Stimulated activated naive CD8-positive, alpha-beta T cell treated with anti-CD3 and anti-CD28 coated beads, Interleukin-15, Interleukin-2, amounts not matched to agents 100 U/mL and 50 U/mL, for 24 hours (primary cell): ENCODE results near the gene TMEM74B.
"Not testable (repeated sequence)": the region's sequence is repeated elsewhere in the genome, so short reads cannot be mapped to it uniquely, and the experiment has no call there.

Experiments
- ATAC-seq: fragments of 150-1000 bp; cut with Tn5 transposase; one replicate; pipeline ENCODE4 v1.10.0; 2021
- DNase-seq: peaks from one replicate; pipeline ENCODE4 v3.0.0; 2021

Gene TMEM74B

DNA sequence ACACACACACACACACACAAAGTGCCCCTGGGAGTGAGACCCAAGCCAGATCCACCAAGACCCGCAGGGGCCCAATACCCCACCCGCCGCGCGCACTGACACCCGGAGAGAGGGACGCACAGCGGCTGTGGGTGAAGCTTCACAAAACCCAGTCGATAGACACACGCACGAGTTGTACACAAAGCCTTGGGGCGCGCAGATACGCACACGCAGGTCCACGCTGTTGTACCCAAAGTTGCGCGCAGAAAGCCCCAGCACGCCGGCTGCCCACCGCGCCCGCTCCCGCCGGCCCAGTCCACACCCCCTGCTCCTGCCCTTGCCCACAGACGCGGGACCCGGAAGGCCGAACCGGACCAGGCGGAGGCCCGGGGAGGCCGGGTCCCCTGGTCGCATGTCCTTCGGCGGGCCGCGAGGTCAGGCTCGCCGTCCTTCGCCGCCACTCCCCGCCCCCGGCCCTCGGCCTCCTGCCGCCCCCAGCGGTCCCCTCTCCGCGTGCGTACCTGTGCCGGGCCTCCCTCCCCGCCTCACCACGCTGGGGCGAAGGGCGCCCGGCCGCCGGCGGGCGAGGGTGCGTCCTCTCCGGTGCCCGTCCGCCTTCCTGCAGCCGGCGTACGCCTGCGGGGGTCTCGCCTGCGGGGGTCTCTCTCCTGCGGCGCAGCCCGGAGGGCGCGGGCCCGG is at the start of gene TMEM74B:
Gene TMEM74B (minus strand): TSS at position 344 of the 678 bp plus-strand sequence. CDS start 1,180 bp downstream, outside the sequence.
- no peak for ATAC-seq
- no peak for DNase-seq

DNA sequence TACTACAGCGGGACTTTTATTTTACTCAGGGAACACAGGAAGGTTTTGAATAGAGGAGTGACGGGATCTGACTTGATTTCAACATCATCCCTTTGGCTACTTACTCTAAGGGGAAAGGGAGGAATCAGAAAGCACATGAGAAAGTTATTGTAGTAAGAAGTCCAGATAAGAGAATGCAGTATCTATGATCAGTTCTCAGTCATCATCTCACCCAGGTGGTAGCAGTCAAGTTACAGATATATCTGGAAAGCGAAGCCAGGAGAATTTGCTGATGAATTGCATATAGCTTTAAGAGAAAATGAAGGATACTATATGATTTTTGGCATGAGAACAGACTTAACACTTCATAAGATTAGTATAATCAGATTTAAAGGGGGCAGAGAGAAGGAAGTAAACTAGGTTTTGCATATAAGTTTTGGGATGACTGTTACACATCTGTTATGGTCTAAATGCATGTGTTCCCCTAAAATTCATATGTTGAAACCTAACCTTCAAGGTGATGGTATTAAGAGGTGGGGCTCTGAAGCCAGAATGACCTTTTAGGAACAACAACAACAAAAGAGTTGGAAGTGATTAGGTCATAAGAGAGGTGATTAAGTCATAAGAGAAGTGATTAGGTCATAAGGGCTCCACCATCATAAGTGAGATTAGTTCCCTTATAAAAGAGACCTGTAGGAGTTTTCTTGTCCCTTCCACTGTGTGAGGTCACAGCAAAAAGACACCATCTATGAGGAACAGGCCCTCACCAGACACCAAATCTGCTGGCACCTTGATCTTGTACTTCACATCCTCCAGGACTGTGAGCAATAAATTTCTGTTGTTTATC is 47.7 kb upstream of the TMEM74B start:
- no peak for DNase-seq
- ATAC-seq: no peak

DNA sequence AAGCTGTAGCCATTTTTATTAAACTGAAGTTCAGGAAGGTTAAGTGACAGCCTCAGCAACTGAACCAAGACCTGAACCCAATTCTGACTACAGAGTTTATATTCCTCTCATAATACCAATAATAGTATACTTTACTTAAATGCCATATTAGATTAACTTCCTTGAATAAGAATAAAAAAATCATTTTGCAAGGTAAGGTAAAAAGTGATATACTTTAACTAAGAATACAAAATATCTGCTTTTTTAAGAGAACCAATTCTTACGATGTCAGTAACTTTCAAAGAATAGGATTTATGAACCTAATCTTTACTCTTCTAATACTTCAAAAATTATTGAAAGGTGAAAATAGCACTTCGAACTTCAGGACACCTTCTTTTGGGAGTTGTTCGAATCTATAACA is 44.8 kb upstream of the TMEM74B start:
- no peak for DNase-seq
- ATAC-seq: no peak

DNA sequence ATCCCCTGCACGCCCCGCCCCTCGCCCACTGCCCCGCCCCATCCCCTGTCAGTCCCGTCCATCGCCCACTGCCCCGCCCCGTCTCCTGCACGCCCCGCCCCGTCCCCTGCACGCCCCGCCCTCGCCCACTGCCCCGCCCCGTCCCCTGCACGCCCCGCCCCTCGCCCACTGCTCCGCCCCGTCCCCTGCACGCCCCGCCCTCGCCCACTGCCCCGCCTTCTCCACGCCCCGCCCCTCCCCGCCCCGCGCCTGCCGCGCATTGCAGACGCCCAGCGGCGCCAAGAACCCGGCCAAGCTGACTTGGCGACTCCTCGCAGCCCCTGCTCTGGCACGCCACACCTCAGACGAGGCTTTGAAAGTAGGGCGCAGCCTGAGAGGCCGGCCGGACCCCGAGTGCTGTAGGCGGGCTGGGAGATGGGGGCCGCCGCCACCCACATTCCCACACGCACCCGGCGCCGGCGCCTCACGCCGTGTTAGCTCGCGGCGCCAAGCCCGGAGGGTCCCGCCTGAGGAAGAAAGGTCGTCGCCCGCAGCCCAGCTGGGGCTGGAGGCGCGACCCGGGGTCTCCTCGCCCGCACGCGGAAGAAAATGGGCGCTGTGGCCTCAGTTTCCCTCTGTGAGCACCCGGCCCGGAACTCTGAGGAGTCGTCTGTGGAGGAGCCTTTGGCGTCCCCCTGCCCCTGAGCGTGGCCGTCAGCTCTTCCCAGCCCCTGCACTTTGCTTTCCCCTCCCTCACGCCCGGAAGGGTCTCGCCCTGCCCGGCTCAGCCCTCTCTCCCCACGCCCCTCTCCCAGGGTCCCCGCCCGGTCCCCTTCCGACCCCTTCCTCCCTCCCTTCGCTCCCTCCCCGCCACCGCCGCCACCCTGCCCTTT is 41.2 kb upstream of the TMEM74B start, which contains the start of gene RAD21L1:
Gene RAD21L1 (plus strand): TSS at position 262 of the 872 bp plus-strand sequence. CDS start 2,410 bp downstream, outside the sequence.
- ATAC-seq (peak; percentile 84), DNase-seq (peak; percentile 84)

DNA sequence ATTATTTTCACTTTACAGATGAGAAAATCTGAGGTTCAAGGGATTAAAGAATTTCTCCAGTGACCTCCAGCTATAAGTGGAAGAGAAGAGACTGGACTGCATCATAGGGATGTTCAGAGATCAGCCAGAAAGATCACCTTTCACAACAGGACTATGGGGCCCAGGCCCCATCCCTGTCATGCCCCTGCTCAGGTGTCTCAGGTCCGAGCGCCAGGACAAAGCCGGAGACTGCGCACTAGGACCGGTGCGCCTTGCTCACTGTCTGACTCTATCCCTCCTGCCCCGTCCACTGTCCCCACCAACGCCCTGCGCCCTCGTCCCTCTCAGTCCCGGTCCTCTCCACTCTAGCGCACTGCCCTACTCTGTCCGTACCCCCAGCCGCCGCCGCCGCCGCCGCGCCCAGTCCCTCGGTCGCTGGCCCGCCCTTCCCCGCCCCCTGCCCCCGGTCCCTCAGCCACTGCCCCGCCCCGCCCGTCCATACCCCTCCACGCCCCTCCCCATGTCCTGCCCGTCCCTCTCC is 40.5 kb upstream of the TMEM74B start:
- DNase-seq (no peak), ATAC-seq (peak; percentile 47)

DNA sequence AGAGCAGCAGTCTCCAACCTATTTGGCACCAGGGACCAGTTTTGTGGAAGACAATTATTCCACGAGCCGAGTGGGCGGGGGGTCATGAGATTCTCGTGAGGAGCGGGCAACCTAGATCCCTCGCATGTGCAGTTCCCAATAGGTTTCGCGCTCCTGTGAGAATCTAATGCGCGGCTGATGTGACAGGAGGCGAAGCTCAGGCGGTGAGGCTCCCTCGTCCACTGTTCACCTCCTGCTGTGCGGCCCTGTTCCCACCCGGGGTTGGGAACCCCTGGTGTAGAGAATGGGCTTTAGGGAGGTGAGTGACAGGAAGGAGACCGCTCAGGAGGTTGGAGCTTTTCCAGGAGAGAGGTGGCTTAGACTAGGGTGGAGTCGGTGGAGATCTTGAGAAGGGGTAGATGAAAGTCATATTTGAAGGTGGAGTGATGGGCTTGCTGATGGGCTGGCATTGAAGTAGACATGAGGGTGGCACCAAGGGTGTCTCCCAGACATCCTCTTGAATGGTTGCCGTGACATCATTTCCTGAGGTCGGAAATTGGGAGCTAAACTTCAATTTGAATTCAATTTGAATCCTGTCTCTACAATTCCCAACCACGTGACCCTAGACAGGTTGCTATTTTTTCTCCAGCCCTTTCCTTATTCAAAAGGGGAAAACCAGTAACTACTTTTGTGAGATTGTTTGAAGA is 39.6 kb upstream of the TMEM74B start:
- DNase-seq: no peak
- no peak for ATAC-seq

DNA sequence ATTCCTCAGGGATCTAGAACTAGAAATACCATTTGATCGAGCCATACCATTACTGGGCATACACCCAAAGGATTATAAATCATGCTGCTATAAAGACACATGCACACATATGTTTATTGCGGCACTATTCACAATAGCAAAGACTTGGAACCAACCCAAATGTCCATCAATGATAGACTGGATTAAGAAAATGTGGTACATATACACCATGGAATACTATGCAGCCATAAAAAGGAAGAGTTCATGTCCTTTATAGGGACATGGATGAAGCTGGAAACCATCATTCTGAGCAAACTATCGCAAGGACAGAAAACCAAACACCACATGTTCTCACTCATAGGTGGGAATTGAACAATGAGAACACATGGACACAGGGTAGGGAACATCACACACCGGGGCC is 38.0 kb upstream of the TMEM74B start:
- not testable (repeated sequence) for ATAC-seq, DNase-seq

DNA sequence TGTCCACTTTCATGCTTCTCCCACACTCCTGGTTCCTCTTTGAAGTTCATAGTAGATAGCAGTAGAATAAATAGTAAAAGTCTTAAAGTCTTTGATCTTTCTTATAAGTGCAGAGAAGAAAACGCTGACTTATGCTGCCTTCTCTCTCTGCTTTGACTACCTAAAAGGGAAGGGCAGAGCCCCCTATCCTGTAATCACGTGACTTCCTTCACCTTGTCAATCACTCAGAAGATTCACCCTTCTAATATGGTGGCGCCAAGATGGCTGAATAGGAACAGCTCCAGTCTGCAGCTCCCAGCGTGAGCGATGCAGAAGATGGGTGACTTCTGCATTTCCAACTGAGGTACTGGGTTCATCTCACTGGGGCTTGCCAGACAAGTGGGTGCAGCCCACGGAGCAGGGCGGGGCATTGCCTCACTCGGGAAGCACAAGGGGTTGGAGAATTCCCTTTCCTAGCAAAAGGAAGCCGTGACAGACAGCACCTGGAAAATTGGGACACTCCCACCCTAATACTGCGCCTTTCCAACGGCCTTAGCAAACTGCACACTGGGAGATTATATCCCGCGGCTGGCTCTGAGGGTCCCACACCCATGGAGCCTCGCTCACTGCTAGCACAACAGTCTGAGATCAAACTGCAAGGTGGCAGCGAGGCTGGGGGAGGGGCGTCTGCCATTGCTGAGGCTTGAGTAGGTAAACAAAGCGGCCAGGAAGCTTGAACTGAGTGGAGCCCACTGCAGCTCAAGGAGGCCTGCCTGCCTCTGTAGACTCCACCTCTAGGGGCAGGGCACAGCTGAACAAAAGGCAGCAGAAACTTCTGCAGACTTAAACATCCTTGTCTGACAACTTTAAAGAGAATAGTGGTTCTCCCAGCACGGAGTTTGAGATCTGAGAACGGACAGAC is 32.0 kb upstream of the TMEM74B start:
- ATAC-seq, DNase-seq: not testable (repeated sequence)

DNA sequence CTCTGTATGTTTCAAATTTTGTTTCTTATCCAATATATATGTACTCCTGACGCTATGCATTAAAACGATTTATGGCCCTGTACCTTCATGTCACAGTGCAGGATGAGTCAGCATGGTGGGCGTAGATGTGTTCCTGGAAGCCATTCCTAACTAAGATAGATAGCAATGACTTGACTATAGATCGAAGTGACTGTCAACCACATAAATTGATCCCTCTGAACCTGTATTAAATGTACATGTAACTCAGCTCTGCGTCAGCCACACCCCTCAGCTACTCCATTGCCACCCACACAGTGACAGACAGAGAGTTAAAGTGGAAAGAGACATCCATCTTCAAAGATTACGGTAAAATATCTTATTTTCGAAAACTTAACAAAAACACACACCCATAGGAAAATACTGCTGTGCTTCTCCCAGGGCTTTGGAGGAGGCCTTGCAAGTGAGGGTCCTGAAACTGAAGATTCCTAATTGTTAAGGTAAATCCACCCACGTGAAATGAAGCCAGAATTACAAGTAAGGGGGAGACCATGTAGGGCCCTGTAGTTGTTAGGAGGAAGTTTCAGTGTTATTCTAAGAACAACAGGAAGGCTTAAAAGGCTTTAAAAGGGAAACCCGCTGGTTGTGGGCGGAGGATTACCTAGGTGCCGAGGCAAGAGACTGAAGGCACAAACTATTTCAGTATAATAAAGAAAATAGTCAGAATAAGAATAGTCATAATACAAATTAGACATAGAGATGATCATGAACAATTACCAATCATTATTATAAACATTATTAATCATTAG is 30.8 kb upstream of the TMEM74B start:
- peak; percentile 81 for ATAC-seq
- peak; percentile 55 for DNase-seq

DNA sequence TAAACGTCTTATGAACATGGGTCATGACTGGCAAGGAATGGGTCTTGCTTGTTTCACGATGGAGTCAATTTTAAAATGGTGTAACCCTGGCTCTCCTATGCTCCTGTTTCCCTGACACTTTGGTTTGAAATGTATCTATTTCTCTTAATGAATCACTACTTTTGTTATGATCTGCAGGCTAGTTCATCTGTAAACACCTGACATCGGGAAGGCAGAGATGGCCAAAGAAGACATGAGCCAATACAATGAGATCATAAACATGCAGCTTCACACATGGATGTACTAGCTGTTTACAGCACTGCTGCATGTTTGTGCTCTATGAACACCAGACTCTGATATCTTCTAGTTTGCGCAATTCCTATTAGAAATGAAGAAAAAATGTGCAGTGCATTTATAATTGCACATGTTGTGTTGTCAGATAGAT is 30.1 kb upstream of the TMEM74B start:
- DNase-seq (no peak), ATAC-seq (no peak)

DNA sequence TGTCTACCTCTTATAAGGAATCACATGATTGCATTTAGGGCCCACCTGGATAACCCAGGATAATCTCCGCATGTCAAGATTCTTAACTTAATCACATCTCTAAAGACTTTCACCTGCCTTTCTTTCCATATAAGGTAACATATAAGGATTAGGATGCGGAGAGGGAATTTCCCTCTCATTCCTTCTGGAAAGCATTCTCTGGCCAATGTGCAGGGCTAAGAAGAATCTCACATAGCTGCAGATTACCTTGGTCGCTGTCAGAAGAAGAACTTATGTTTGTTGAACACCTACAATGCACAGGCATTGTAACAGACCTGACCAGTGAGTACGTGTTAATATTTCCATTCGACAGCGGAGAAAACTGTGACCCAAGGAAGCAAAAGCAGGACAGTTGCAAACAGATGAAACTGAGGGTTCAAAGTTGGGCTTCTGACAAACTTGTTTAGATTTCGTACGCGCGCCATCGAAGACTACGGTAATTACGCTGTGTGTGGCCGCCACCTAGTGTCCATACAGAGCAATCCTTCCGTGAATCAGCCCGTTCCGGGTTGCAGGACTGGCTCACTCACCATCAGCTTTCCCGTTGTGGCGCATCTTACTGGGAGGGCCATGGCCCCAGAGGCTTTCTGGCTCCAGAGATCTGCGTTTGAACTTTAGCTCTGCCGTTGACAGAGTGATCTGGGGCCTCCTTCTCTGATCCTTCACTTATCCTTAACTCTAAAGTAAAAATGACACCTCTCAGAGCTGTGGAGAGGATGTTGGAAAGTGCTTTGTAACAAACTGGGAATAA is 28.0 kb upstream of the TMEM74B start:
- peak; percentile 78 for ATAC-seq
- peak; percentile 73 for DNase-seq

DNA sequence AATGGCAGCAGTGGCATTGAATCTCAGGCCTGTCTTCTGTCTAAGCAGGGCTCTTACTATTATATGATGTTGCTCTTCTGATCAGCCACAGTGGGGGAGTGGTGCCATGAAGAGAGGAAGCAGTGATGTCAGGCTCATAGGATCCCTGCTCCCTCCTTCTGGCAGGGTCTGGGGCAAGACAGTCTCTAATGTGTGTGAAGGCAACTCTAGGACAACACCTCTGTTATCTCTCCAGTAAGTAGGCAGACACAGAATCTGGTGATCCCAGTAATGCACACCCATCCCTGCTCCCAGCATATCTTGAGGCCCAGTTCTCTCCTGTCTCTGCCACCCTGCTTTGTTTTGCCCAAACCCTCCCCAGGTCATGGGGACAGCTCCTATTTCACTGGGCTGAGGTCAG is 27.2 kb upstream of the TMEM74B start:
- no peak for DNase-seq
- no peak for ATAC-seq

DNA sequence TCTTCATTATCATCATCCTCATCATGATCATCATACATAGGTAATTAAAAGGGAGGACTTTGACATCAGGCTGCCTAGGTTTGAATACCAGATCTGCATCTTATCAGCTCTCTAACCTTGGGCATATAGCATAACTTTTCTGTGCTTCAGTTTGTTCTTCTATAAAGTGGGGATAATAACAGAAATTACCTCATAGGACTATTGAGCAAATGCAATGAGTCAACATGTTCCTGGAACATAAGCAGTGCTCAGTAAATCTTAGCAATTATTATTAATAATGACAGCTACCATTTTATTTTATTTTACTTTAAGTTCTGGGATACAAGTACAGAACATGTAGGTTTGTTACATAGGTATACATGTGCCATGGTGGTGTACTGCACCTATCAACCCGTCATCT is 25.7 kb upstream of the TMEM74B start:
- no peak for DNase-seq
- no peak for ATAC-seq

DNA sequence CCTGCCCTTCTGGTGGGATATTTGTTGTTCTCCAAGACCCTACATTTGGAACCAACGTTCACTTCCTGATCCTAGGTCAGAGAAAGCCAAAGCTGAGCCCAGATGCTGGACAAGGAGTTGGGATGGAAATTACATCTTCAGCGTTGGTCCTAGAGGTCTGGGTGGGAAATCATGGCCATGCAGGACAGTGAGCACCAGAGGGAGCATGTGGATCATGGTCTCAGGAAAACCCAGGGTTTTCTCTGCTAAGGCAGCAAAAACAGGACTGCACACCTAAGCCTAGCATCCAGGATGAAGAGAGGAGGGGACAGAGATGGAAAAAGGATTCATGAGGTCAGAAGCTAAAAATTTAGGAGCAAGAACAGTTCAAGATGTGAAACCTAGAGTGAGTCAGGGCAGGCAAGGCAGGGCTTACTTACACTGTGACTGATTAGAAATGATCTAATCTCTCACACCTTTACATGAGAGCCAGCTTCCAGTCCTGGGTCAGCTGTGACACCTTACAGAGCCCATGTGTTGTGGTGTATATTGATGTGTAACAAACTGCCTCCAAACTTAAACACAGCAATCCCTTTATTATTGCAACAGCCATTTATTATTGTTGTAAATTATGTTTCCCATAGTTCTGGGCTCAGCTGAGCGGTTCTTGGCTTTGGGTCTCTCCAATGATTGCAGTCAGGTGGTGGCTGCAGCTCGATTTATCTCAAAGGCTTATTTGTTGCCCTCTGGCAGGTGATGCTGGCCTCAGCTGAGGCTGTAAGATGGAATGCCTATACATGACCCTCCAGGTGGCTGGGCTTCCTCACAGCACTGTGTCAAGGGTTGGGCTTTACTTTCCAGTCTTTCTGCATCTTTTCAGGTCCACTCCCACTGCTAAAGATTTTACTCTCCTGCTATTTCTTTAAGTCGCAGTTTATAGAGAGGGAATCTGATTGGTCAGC is 24.9 kb upstream of the TMEM74B start:
- DNase-seq: no peak
- no peak for ATAC-seq

DNA sequence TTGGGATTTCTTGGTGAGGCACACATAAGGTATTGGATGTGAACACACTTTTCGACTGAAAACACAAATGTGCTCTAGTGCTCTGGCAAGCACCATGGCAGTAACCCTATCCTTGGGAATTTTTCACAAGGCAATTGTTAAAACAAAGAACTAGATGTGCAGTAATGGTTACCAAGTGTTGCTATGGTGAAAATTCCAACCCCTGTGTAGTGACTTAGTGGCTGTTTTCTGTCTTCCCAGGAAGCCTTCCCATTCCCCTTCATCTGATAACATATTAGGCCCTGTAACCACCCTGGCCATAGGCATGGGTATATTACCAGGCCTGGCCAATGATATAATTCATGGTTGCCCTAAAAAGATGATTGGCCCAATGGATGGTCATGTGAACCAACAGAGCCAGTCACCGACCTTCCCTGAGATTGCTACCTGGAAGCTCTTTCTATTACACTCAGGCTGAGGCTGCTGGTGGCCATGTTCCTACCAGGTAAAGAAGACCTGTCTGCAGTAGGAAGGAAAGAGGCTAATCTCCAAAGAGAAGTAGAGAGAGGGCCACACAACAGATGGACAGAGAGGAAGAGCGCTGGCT is 22.6 kb upstream of the TMEM74B start:
- ATAC-seq (no peak), DNase-seq (no peak)

DNA sequence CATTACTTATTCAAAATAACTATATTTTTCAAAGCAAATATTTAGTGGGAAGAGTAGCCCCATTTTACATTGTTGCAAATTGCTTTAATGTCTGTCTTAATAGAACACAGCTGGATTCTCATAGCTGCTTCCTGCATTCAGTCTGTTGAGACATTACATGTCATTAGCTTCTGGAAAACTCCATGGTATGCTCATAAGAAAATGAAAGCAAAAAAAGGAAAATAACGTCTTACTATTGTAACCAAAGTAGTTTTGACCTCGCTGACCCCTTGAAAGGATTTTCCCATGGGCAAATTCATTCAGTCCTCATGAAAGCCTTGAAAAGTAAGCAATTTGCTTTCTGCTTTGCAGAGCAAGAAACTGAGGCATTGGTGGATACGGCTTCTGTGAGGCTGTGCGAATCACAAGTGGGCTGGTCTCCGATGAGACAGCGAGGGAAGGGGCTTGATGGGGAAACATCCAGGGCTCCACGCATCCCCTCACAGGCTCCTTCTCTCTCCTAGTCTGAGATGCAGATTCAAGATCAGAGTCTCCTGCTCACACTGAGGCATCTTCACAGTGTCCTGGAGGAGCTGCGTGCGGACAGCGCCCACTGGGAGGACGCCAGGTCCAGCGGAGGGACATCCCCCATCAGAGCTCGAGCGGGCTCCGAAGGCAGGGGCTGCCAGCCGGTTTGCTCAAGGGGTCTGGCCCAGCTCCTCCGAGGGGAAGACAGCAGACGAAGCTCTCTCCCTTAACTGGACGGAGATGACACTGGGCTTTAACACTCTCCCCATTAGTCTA is 21.8 kb upstream of the TMEM74B start:
- no peak for ATAC-seq

More for the DNA sequence above, 21.8 kb upstream of the TMEM74B start:
- no peak for DNase-seq
